NOMO-1 treated with DMSO at 0.1 percent for 48 hours (cell line): ENCODE data around the gene ANKRD34B.
A peak's percentile ranks its signal among the peaks of the same experiment; 100 is the strongest.
"Not testable (repeated sequence)": the region's sequence is repeated elsewhere in the genome, so short reads cannot be mapped to it uniquely, and the experiment has no call there.

Source experiments
- DNase-seq: peaks from one replicate; lab custom pipeline; 2025; ENCODE audit not compliant: unreplicated experiment; lab: John Stamatoyannopoulos, UW

Gene ANKRD34B

DNA sequence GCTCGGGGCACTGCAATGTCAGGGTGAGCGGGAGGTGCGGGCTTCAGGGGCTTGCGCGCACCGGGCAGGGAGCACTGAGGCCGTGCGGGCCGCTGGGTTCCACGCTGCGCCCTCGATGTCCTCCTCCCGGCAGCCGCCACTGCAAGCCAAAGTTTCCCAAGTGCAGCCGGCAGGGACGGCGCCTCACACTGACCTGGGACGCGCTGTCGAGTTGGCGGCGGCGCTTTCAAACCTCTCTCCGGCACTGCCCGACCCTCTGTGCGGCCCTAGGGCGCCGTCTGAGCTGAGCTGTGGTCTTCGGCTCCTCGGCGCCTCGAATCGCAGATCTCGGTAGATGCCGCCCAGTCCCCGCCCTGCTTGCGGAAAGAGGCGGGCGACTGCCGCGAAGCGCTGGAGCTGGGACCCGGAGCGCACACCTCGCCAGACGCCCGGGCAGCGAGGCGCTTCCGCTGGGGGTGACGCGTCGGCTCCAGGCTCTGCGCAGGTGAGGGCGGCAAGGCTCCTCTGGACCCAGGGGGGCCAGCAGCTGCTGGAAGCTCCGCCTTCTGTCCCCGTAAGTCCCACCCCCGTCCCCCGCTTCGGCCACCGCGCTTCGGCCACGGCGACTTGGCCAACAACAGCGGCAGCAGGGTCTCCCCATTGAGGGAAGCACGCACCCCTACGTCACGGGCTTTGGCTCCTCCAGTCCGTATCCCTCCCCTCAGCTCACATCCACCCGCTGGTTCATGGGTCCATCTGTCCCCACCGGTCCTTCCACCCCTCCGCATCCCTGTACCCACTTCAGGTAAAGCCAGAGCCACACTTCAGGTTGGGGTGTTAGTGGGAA is at the start of gene ANKRD34B:
Gene ANKRD34B (minus strand): TSS at position 320 of the 826 bp plus-strand sequence. CDS start 10,261 bp downstream, outside the sequence.
- peak; percentile 43 for DNase-seq

- DNase-seq, result no peak
Observed at GRCh38 chr5:80619086-80619485, 49.0 kb upstream of the ANKRD34B start.

DNA sequence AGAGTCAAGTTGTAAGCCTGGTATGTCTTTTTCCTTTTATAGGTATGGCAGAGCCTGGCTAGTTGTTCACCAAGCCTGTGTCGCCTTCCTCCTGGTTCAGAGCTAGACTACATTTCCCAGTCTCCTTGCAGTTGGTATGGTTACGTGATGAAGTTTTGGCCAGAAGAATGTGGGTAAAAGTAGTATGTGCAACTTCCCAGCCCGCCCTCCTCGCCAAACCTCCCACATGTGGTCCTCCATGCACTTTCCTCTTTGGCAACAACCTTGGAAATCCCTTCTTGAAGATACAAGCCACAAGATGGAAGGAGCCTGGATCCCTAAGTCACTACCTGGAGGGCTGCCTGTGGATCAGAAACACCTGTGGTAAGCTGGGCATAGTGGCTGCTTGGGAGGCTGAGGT is 48.4 kb upstream of the ANKRD34B start:
- no peak for DNase-seq

DNA sequence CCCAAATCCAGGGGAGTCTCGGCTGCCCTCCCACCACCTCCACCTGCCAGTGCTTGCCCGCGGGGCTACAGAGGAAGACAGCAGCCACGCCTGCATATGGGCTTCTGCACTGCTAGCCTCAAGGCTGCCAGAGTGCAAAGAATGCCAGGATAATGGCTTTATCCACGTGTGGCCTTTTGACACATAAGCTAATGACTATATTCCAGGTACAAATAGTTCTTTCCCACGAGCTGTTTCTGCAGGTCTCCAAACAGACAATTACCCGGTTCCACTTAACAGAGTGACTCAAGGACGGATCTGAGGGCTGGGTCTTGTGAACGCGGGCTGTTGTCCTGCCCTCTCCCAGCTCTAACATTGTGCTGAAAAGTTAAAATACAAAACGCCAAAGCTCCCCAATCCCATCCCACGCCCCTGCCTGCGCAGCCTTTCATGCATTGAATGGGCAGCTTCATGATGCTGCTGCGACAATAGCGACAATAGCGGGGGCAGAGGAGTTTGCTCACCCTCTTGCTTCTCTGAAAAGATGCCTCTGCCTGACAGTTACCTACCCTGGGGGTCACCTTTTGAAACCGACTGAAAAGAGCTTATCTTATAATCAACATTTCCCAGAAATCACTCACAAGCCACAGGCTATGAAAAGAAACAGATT is 45.3 kb upstream of the ANKRD34B start:
- no peak for DNase-seq

DNA sequence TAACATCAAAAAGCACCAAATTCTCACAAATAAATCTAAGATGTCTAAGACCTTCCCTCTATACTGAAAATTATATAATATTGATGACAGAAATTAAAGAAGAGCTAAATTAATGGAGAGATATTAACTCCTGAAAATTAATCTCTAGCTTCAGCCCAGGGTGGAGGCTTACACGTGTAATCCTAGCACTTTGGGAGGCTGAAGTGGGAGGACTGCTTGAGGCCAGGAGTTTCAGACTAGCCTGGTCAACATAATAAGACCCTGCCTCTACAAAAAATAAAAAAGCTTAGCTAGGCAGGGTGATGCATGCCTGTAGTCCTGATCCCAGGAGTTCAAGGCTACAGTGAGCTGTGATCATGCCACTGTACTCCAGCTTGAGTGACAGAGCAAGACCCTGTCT is 39.6 kb upstream of the ANKRD34B start:
- DNase-seq, result no peak

DNA sequence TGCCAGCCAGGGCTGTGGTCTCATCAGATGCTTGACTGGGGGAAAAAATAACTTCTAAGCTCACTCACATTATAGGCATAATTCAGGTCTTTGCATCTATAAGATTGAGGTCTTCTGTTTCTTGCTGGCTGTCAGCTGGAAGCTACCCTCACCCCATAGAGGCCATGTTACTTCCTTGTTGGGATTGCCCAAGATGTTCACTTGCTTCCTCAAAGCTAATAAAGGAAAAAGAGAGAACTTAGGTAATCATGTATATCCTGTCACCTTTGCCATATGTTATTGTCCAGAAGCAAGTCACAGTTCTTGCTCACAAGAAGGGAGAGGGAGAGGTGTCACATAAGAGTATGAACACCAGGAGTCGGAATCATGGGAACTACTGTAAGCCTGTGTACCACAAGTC is 38.7 kb upstream of the ANKRD34B start:
- peak; percentile 95 for DNase-seq

- no peak for DNase-seq
Observed at GRCh38 chr5:80607832-80608231, 37.8 kb upstream of the ANKRD34B start.

GRCh38 chr5:80607343-80607742 is 37.3 kb upstream of the ANKRD34B start:
- DNase-seq, result no peak

DNA sequence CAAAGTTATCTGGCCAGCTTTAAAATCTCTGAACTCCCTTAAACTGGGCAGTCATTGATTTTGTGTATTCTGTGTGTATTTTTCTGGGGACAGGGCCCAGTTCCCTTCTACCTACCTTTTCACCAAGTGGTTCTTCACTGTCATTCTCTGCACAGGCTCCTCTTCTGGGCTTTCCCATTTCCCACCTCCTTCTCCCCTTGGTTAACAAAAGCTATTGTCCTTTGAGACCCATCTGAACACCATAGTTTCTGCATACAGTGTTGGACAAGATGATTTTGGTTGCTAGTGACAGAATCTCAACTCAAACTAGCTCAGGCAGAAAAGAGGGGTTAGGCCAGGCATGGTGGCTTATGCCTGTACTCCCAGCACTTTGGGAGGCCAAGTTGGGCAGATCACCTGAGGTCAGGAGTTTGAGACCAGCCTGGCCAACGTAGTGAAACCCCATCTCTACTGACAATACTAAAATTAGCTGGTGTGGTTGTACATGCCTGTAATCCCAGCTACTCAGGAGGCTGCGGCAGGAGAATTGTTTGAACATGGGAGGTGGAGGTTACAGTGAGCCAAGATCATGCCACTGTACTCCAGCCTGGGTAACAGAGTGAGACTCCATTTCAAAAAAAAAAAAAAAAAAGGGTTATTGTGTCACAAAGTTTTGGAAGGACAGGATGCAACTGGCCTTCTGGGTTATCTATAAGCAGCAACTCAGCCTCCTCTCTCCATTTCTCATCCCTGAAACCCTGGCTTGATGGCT is 31.0 kb upstream of the ANKRD34B start:
- peak; percentile 56 for DNase-seq

- no peak for DNase-seq
Observed at GRCh38 chr5:80597500-80597899, 27.4 kb upstream of the ANKRD34B start.

DNA sequence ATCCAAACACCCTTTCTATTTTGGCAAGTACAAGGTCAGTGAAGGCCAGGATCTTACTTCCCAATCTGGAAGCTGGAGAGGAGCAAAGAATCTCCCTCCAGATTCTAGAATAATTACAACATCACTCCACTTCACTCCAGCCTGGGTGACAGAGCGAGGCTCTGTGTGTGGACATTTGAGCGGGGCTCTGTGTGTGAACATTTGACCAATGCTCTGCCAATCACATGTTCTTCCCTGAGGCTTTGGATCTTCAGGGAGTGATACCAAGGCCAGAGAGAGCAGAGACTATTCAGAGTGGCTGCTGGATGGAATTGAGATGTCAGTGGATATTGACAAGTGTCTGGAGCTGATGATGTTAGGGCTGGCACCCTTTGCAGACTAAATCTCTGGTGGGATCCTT is 24.7 kb upstream of the ANKRD34B start:
- no peak for DNase-seq

GRCh38 chr5:80592761-80593160 is 22.7 kb upstream of the ANKRD34B start:
- no peak for DNase-seq

GRCh38 chr5:80592105-80592504 is 22.0 kb upstream of the ANKRD34B start:
- no peak for DNase-seq

DNA sequence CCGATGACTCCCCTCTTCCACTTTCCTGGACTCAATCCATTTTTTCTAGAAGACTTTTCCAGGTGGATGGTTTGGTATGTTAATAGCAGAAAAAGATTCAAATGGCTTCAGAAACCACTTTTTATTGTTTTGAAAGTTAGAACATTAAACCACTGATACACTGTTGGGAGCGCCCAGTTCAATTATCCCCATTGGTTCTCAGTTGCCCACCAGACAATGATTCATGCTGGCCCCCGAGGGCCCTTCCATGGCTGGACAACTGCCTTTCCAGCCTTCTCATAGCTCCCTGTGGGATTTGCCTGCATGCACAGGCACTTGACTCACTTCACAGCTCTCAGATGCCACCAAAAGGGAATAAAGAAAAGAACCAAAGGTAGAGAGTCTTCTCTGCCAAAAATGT is 21.3 kb upstream of the ANKRD34B start:
- no peak for DNase-seq

- no peak for DNase-seq
Observed at GRCh38 chr5:80590766-80591165, 20.7 kb upstream of the ANKRD34B start.

DNA sequence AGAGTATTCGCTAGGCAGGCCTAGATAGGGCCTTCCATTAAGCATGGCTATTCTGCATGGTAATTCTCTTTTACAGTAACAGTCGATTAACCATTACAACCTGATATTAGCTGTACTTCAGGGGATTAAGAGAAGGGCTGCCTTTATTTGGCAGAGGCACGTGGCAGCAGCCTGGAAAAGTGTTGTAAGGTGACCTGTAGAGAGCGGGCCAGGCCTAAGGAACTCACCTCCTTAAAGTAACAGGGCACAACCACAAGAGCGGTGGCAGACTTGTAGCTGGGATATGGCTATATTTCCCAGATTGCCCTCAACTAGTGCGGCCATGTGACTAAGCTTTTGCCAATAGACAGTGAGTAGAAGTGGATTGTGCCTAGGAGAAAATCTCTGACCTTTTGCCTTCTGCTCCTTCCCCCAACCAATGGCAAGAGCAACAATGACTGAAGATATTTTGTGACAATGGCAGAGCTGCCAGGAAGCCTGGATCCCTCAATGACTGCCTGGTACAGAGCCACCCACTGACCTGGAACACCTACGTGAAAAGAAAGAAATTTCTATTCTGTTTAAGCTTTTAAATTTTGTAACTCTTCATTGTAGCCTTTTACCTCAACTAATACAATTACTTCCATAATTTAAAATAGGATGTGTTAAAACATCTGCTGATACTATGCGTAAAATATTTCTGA is 18.9 kb upstream of the ANKRD34B start:
- DNase-seq, result no peak

GRCh38 chr5:80584770-80585169 is 14.7 kb upstream of the ANKRD34B start:
- DNase-seq, result no peak

GRCh38 chr5:80580291-80580690 is 10.2 kb upstream of the ANKRD34B start:
- not testable (repeated sequence) for DNase-seq

- no peak for DNase-seq
Observed at GRCh38 chr5:80579050-80579449, 9.0 kb upstream of the ANKRD34B start.

- DNase-seq, result no peak
Observed at GRCh38 chr5:80577707-80578106, 7.6 kb upstream of the ANKRD34B start.

DNA sequence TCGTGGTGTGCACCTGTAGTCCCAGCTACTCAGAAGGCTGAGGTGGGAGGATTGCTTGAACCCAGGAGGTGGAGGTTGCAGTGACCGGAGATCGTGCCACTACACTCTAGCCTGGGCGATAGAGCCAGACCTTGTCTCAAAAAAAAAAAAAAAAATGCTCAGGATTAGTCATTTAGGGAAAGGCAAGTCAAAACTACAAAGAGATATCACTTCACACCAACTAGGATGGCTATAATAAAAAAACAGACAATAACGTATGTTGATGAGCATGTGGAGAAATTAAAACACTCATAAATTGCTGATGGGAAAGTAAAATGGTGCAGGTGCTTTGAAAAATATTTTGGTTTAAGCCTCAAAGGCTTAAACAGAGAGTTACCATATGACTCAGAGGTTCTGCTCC is 6.3 kb upstream of the ANKRD34B start:
- no peak for DNase-seq
